K562 (cell line): Measurements from ENCODE around the gene ELAC1. TPM values are rescaled to one million over a fixed set of nuclear protein-coding genes. Genes with fewer than 3 reads are reported as not detected.
A peak's percentile ranks its signal among the peaks of the same experiment; 100 is the strongest.
"Not testable (repeated sequence)": the region's sequence is repeated elsewhere in the genome, so short reads cannot be mapped to it uniquely, and the experiment has no call there.

ENCODE experiments used
- ATAC-seq: fragments of 200-7000 bp; cut with Tn5 transposase; 3 replicates; pipeline ENCODE4 v1.9.1; 2020; ENCODE audit warnings: moderate library complexity
- BruUV-seq: library from RNA; stranded (reverse); fragments of 400-500 nt; replicated peaks from 2 replicates; lab custom pipeline; 2021; lab: Mats Ljungman, UMichigan
- CTCF ChIA-PET: fragments of 300-600 bp; formaldehyde crosslinking; extraction: SDS; loops from one replicate; lab custom pipeline; 2021; ENCODE audit warnings: low intra/inter-chr PET ratio; lab: Yijun Ruan, JAX
- POLR2A ChIA-PET: fragments of 300-600, 350-650 bp; sonication (Branson Sonifier 250); formaldehyde crosslinking; extraction: SDS; loops from one replicate; lab custom pipeline; 2021; ENCODE audit warnings: antibody characterized with exemption, inconsistent platforms; lab: Yijun Ruan, JAX
- DNase-seq, 4 experiments: peaks; one replicate each; pipeline versions ENCODE4 v3.0.0 to v3.0.0-alpha.2; 2011 to 2018; ENCODE audit warnings: low spot score in 3 of 4, mixed read lengths in 3 of 4; ENCODE audit errors: extremely low read depth in 1 of 4
- FAIRE-seq: peaks from 2 replicates; lab custom pipeline; 2011; peaks lifted over from hg19 to GRCh38; lab: Jason Lieb, UNC
- H2AFZ ChIP-seq: 2 replicates; pipeline ENCODE4 v1.6.0; 2011; ENCODE audit warnings: low read depth, low read length, control low read depth, inconsistent platforms
- H3K27ac ChIP-seq: fragments of 200-600 bp; 3 replicates; pipeline ENCODE4 v1.8.0; 2011; ENCODE audit warnings: low read depth, mild to moderate bottlenecking, control low read depth, inconsistent platforms, low read length, moderate library complexity, mixed read lengths; ENCODE audit errors: extremely low read depth
- H3K27me3 ChIP-seq, 2 experiments: fragments of 300-600 bp in 1 of 2; 2 replicates in 1 of 2; 3 replicates in 1 of 2; pipeline versions ENCODE4 v1.6.0 to v1.8.0; 2011; ENCODE audit warnings: inconsistent platforms in 2 of 2, low read length in 2 of 2, mild to moderate bottlenecking in 1 of 2, mixed read lengths in 1 of 2, moderate library complexity in 1 of 2; ENCODE audit not compliant: control insufficient read depth in 2 of 2, insufficient read depth in 2 of 2
- H3K36me3 ChIP-seq: fragments of 300-600 bp; 3 replicates; pipeline ENCODE4 v1.8.0; 2011; ENCODE audit warnings: mild to moderate bottlenecking, low read length, inconsistent platforms; ENCODE audit not compliant: control insufficient read depth, insufficient read depth
- H3K4me1 ChIP-seq, 2 experiments: fragments of 200-600 bp in 1 of 2; replicated peaks in 1 of 2; 2 replicates in 1 of 2; 3 replicates in 1 of 2; pipeline versions ENCODE4 v1.5.1 to v1.8.0; 2011; ENCODE audit warnings: inconsistent platforms in 2 of 2, low read length in 2 of 2, mild to moderate bottlenecking in 1 of 2, mixed read lengths in 1 of 2, moderate library complexity in 1 of 2; ENCODE audit not compliant: control insufficient read depth in 2 of 2, insufficient read depth in 2 of 2
- H3K4me2 ChIP-seq: 2 replicates; pipeline ENCODE4 v1.6.1; 2011; ENCODE audit warnings: low read length, control low read depth, inconsistent platforms, mixed read lengths; ENCODE audit not compliant: insufficient read depth
- H3K4me3 ChIP-seq: fragments of 200-600 bp; sonication (generic), shearing (Covaris generic); 2 replicates; pipeline ENCODE4 v1.5.1; 2016; ENCODE audit warnings: control low read depth, inconsistent platforms
- H3K79me2 ChIP-seq: fragments of 200-600 bp; 3 replicates; pipeline ENCODE4 v1.8.0; 2011; ENCODE audit warnings: low read length, inconsistent platforms; ENCODE audit not compliant: control insufficient read depth, insufficient read depth
- H3K9ac ChIP-seq, 2 experiments: 2 replicates each; pipeline versions ENCODE4 v1.6.0 to v1.6.1; 2011; ENCODE audit warnings: low read depth in 2 of 2, low read length in 2 of 2, control low read depth in 1 of 2, inconsistent platforms in 1 of 2, mild to moderate bottlenecking in 1 of 2, mixed read lengths in 1 of 2; ENCODE audit not compliant: insufficient read depth in 1 of 2
- H3K9me1 ChIP-seq: one replicate; pipeline ENCODE4 v1.6.0; 2011; ENCODE audit warnings: inconsistent platforms, mild to moderate bottlenecking, low read length, moderate library complexity; ENCODE audit not compliant: control insufficient read depth, insufficient read depth
- H3K9me3 ChIP-seq: replicated peaks from 2 replicates; pipeline ENCODE4 v1.5.1; 2011; ENCODE audit warnings: low read depth, low read length, inconsistent platforms; ENCODE audit not compliant: control insufficient read depth, insufficient read depth
- H4K20me1 ChIP-seq: replicated peaks from 2 replicates; pipeline ENCODE4 v1.6.1; 2011; ENCODE audit warnings: low read length, inconsistent platforms, mixed read lengths; ENCODE audit not compliant: control insufficient read depth, insufficient read depth
- CEBPB ChIP-seq: fragments of 450-650 bp; IDR thresholded peaks from 2 replicates; pipeline ENCODE4 v1.6.1; 2016; ENCODE audit warnings: missing genetic modification characterization, missing compliant biosample characterization
- RFX5 ChIP-seq: IDR thresholded peaks from 2 replicates; pipeline ENCODE4 v1.6.1; 2011; ENCODE audit warnings: low read depth, mild to moderate bottlenecking, improper control_type of control experiment, low read length
- WGBS: fragments of 100-300 bp; shearing (Covaris generic); methylation state at CpG from one replicate; pipeline ENCODE4 v1.1.6; 2016; ENCODE audit warnings: low coverage, mixed read lengths; ENCODE audit not compliant: insufficient coverage; ENCODE audit errors: missing lambda C conversion rate; 5-methylcytosine and 5-hydroxymethylcytosine counted together
- in situ Hi-C: fragments of 300-500 bp; cut with MboI; formaldehyde crosslinking; loops from 4 replicates; pipeline ENCODE4 v1.15.0; 2018; ENCODE audit warnings: inconsistent platforms, mixed read lengths
- intact Hi-C: fragments of 100-400 bp; cut with micrococcal nuclease; formaldehyde crosslinking; loops from 2 replicates; pipeline ENCODE4 v1.14.2; 2022
- polyA plus RNA-seq, 8 experiments: library from polyadenylated mRNA; depleted of rRNA in 4 of 8; stranded (reverse) in 5 of 8; unstranded in 3 of 8; fragments of >200 nt; fragmentation: Nextera tagmentation in 2 of 8; fragmentation: Illumina TruSeq in 1 of 8; extraction: Ambion mirVana in 2 of 8; extraction: Trizol in 1 of 8; gene quantifications; 2 replicates each; pipeline versions ENCODE4 v1.2.1 to v1.2.3, GENCODE V29; 2011 to 2014; ENCODE audit warnings: inconsistent platforms in 1 of 8, missing spikeins in 1 of 8
- total RNA-seq, 7 experiments: library from RNA; depleted of rRNA in 6 of 7; stranded (reverse); fragments of >200 nt in 6 of 7; fragmentation: Illumina TruSeq in 2 of 7; extraction: Trizol in 2 of 7; gene quantifications; 2 replicates each; pipeline versions ENCODE4 v1.2.1 to v1.2.3, GENCODE V29; 2011 to 2021; ENCODE audit warnings: low replicate concordance in 1 of 7

The ELAC1 gene
- total and polyA plus RNA-seq, 9 of the 15 experiments (the other 6 are each of a cell fraction or from before 2014, with no cell fraction given) = 3.7 to 7.7 (median 4.9) TPM

- BruUV-seq, H3K9ac ChIP-seq, ATAC-seq, H3K27ac ChIP-seq, DNase-seq, in situ Hi-C loops, POLR2A ChIA-PET, FAIRE-seq, H3K9me1 ChIP-seq, CTCF ChIA-PET, intact Hi-C loops, H3K36me3 ChIP-seq, H2AFZ ChIP-seq, H3K9me3 ChIP-seq, H3K4me3 ChIP-seq, H4K20me1 ChIP-seq, H3K27me3 ChIP-seq, H3K4me2 ChIP-seq, H3K4me1 ChIP-seq: not testable (repeated sequence)
- TF ChIP-seq CEBPB (tag) = peak; percentile 61
- 88% methylated on average over 3 of the region's 5 CpGs for WGBS
- peaks cover 16% of the 10 kb centered on the region for H3K79me2 ChIP-seq
Measured at GRCh38 chr18:50972404-50972803, 4.6 kb downstream of the ELAC1 start.

DNA sequence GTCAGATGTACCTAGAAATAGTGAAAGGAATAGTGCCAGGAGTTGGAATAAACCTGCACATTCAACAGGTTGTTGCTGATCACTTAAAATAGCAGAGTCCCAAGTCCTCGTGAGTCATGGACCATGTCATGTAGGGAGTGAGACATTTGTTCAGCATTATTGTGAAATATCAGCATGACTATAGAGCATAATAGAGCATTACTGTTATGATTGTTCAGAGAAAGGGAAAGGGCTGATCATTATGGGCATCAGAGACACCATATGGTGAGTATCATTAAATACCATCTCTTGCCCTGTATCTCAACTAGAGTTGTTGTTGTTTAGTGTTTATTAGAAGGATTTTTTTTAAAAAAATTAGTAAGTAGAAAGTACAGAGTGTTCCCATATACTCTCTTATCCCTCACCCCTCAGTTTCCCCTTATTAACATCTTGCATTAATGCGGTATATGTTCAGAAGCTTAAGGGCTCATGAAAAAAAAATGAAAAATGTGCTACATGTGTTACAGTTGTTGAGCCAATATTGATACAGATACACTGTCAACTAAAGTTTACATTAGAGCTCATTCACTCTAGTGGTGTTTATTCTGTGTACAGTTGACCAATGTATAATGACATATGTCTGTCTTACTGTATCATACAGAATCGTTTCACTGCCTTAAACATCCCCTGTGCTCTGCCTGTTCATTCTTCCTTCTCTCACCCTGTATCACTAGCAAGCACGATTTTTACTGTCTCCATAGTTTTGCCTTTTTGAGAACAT is 5.7 kb downstream of the ELAC1 start:
- in situ Hi-C loops = no loop called here
- WGBS = 37% methylated on average over 4 of the region's 4 CpGs

More for the DNA sequence above, 5.7 kb downstream of the ELAC1 start:
- Histone ChIP-seq H3K4me2 (no peak overlapping the region), H3K79me2 (peaks cover 12% of the 10 kb centered on the region), H3K27ac (no peak overlapping the region), H3K9me1 (no peaks in the 10 kb centered on the region), H3K4me3 (no peak overlapping the region), H3K9me3 (peaks cover 7% of the 10 kb centered on the region), H3K27me3 (no peaks in the 10 kb centered on the region), H2AFZ (no peak overlapping the region), H4K20me1 (no peaks in the 10 kb centered on the region), H3K9ac (no peak overlapping the region), H3K36me3 (no peaks in the 10 kb centered on the region; the same call in 2 of the 3 replicates), H3K4me1 (0 out of 5 replicates have a peak, but pooled peaks cover 0 to 6% of the 10 kb centered on the region in 2 experiments)
- BruUV-seq = no TSS peak
- no peak for DNase-seq
- TF ChIP-seq RFX5 = no peak
- TF ChIP-seq CEBPB (tag) = peak; percentile 59
- intact Hi-C loops = no loop called here
- CTCF ChIA-PET = no interaction called here
- no peak for ATAC-seq
- no peak for FAIRE-seq
- POLR2A ChIA-PET = no interaction called here
